ENCODE measurements around the gene FARSB. TPM values are rescaled to one million over a fixed set of nuclear protein-coding genes. Genes with fewer than 3 reads are reported as not detected.
A peak's percentile ranks its signal among the peaks of the same experiment; 100 is the strongest.
"Not testable (repeated sequence)": the region's sequence is repeated elsewhere in the genome, so short reads cannot be mapped to it uniquely, and the experiment has no call there.

FARSB gene
- total RNA-seq, 1 experiment from 2014 or later, result 47.5 TPM

GRCh38 chr2:222608081-222608480, 47.8 kb downstream of the FARSB start:
- no peak for DNase-seq (ENCODE audit: low spot score)

GRCh38 chr2:222606306-222606705, 49.6 kb downstream of the FARSB start:
- DNase-seq (ENCODE audit: low spot score), result no peak

- DNase-seq (ENCODE audit: low spot score), result no peak
These were observed 51.0 kb downstream of the FARSB start for GRCh38 chr2:222604749-222605515.

DNA sequence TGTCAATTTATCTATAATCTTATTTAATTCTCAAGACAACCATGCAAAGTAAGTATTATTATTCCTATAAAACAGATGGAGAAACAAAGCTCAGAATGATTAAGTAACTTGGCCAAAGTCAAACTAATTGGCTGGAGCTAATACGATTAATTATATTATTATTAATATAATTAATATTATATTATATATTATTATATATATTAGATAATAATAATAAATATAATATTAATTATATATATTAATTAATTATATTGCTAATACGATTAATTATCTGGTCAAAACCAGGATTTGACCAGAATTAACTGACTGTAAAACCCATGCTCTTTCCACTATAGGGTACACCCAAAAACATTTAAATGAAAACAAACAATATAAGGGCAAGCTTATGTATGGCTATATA, 52.4 kb downstream of the FARSB start:
- DNase-seq (ENCODE audit: low spot score), result no peak

DNA sequence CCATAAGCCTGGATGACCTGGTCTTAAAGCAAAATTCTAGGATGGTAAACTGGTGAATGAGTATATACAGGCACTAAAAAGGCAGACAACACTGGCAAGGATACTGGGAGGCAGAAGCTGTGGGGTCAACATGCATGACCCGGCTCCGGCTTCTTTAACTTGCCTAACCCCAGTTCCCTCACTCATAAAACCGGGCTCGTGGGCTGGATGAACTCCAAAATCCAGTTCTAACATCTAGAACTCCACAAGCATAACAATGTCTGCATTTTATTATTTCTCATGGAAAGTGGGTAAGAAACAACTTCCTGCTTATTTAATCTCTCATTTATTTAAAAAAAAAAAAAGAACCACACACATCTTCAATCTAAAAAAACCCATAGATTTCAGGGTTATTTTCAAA, 57.3 kb downstream of the FARSB start:
- no peak for DNase-seq (ENCODE audit: low spot score)

GRCh38 chr2:222595581-222595980, 60.3 kb downstream of the FARSB start:
- no peak for DNase-seq (ENCODE audit: low spot score)

DNA sequence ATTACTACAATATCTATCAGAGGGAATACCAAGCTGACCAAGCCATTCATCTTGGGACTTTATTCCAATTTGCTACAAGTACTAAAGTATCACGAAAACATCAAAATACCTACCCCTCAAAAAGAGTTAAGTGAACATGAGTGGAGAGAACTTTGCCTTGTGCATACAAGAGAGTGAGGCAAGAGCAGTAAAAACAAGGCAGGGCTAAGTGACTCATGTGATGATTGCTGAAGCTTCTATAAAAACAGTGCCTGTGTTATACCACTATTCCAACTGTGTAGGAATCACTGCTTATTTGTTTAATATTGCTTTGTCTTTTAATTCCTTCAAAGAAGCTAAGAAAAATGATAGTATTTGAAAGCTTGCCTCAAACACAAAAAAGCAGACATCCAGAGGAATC, 61.2 kb downstream of the FARSB start:
- DNase-seq (ENCODE audit: low spot score), result peak; percentile 29

GRCh38 chr2:222592176-222592575, 63.7 kb downstream of the FARSB start:
- no peak for DNase-seq (ENCODE audit: low spot score)

- DNase-seq (ENCODE audit: low spot score), result no peak
These were observed 64.2 kb downstream of the FARSB start for GRCh38 chr2:222591661-222592060.

DNA sequence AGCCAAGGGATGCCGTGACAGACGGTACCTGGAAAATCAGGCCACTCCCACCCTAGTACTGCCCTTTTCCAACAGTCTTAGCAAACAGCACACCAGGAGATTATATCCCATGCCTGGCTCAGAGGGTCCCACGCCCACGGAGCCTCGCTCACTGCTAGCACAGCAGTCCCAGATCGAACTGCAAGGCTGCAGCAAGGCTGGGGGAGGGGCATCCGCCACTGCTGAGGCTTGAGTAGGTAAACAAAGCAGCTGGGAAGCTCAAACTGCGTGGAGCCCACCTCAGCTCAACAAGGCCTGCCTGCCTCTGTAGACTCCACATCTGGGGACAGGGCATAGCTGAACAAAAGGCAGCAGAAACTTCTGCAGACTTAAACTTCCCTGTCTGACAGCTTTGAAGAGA, 71.3 kb downstream of the FARSB start:
- not testable (repeated sequence) for DNase-seq (ENCODE audit: low spot score)

DNA sequence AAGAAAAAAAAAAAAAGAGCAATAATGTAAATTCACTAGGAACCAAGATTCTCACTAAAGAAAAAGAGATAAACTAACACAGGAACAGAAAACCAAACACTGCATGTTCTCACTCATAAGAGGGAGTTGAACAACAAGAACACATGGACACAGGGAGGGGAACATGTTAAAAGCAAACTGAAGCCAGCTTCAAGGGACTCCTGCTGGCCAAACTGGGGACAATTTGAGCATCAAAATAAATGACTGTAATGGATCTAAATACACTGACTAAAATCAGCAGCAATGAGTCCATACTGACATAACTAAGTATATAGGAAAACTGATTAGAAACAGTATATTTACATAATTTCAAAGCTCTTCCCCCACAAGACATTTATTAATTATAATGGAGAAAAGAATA, 73.0 kb downstream of the FARSB start:
- no peak for DNase-seq (ENCODE audit: low spot score)

- no peak for DNase-seq (ENCODE audit: low spot score)
These were observed 78.6 kb downstream of the FARSB start for GRCh38 chr2:222577341-222577740.

GRCh38 chr2:222576171-222577081, 79.5 kb downstream of the FARSB start:
- no peak for DNase-seq (ENCODE audit: low spot score)

DNA sequence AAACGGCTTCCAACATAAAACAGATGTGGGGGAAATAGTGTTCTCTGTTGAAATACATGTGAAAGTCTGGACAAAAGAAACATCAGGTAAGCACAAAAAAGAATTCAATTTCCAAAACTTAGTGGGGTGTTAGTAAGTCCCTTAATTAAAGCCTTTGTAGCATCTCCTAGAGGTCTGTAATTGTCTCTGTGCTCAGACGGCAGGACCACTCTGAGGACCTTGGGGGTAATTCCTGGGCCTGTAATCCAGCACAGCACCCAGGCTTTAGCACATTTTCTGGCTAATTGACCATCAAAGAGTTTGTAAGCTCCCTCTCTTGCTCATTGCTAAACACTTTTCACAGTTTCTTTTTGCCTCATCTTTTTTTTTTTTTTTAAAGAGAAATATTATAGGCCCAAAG, 80.3 kb downstream of the FARSB start:
- no peak for DNase-seq (ENCODE audit: low spot score)

DNA sequence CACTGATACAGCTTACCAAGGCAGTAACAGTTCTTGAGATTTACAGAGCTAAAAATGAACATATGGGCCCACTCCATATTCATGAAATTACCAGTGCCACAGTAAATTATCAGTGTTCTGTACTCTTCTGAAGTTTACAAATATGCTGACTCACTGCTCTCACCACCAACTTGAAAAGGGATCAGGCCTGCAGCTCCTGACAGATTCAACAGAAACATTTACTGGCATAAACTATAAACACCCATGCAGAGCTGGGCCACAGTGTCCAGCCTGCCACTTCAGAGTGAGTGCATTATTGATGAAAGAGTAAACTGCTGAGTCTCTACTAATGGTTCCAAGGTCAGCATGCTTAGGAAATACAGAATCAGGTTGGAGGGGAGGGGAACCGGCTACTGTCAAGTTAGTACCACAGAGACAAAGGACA, 83.1 kb downstream of the FARSB start:
- DNase-seq (ENCODE audit: low spot score), result peak; percentile 44

DNA sequence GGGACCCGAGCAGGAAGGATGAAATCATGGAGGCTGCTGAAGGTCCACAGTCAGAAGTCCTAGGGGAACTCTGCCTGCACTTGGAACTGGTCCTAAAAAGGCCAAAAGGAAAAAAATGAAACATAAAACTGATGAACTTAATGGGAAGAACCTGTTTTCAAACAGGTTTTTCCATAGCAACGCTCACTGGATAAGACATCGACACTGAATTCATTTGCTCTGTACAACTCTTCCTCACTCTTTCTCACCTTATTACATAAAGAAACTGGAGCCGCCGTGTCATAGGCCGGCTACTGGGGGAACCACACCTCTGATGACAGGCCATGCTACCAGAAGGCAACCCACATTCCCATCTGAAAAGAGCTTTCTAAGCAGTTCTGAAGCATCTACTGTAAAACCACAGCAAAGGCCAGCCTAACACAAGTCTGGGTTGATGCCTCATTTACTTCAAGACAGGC, 83.6 kb downstream of the FARSB start:
- no peak for DNase-seq (ENCODE audit: low spot score)

DNA sequence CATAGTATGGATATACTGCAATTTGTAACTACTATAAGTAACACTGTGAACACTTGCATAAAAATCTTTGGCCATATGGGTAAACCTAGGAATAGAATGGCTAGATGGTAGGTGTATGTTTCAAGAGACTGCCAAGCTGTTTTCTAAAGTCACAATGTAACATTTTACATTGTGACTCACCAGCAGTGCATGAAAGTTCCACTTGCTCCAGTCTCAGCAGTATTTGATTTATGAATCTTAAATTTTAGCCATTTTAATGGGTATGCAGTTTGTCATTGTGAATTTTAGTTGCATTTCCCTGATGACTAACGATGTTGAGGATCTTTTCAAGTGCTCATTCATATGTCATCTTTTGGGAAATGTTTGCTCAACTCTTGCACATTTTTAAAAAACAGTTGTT, 86.1 kb downstream of the FARSB start:
- DNase-seq (ENCODE audit: low spot score), result peak; percentile 65

DNA sequence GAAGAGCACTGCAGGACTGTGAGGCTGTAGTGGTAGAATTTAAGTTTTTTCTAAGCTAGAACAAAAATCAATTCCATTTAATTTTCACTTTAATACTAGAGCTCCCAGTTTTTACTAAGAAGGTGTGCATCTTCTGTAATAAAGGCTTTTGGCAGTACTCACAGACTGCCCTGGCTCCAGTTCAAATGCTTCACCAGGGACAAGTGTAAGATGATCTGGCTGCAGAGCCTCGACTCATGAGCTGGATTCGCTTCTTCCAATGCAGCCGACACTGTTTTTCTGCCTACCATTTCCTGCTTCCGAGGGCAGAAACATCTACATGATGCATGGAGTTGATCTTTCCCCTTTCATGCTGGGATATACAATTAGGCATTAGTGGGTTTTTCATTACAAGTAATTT, 87.0 kb downstream of the FARSB start:
- peak; percentile 52 for DNase-seq (ENCODE audit: low spot score)

GRCh38 chr2:222566229-222566628, 89.7 kb downstream of the FARSB start:
- no peak for DNase-seq (ENCODE audit: low spot score)

DNA sequence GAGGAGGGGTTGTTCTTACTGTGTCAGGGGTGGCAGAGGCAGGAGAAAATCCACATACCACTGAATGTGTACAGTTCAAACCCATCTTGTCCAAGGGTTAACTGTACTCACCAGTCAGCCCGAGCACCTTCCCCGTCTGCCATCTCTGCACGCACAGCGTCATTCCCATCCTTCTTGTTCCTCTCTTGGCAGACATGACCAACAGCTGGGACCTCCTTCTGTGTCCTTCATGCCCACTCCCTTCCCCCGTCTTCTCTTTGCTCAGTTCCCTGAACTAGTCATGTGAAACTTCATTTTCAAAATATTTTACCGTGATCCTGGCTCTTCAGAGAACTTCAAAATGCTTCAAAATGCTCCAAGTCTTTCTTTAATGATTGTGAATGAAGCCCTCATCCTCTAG, 92.0 kb downstream of the FARSB start:
- DNase-seq (ENCODE audit: low spot score), result no peak

DNA sequence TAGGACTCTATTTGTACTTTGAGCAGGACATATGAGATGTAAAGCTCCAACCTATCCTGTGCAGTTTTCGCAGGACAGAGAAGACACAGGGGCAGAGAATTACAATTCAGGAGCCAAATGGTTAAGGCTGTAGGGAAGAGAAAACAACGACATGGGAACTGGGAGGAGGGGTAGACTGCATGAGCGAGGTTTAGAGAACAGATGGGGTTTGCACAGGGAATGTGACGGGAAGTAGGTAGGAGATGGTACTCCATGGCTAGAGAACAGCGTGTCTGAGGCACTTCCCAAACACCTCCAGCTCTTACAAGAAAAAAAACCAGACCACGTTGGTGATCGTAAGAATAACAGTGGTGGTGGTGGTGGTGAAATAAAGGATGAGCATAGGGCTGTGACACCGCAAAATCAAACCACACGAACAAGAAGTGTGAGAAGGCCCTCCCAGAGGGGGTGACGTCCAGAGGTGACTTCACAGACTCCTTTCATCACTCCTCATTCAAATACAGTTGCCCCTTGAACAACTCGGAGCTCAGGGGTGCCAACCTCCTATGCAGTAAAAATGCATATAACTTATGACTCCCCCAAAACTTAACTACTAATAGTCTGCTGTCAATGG, 92.7 kb downstream of the FARSB start:
- DNase-seq (ENCODE audit: low spot score), result no peak

Measured in A172 (cell line).